H1 (cell line): ENCODE data around the gene ITPK1. TPM values are rescaled to one million over a fixed set of nuclear protein-coding genes. Genes with fewer than 3 reads are reported as not detected.

Experiments used
- EGR1 ChIP-seq: IDR thresholded peaks from 2 replicates; pipeline ENCODE4 v1.6.1; 2011; ENCODE audit warnings: low read depth, low read length, borderline replicate concordance
- KDM5A ChIP-seq: fragments of 200-600 bp; IDR thresholded peaks from 2 replicates; pipeline ENCODE4 v1.7.1; 2012; ENCODE audit warnings: mild to moderate bottlenecking, low read length, inconsistent platforms, mixed read lengths
- PHF8 ChIP-seq: fragments of 200-600 bp; sonication (generic); conservative IDR thresholded peaks from 2 replicates; pipeline ENCODE4 v1.7.1; 2012; ENCODE audit warnings: low read depth, mild to moderate bottlenecking, inconsistent platforms, low read length, moderate library complexity
- SP2 ChIP-seq: IDR thresholded peaks from 2 replicates; pipeline ENCODE4 v1.6.1; 2012; ENCODE audit warnings: mild to moderate bottlenecking, low read length, inconsistent platforms
- polyA plus RNA-seq, 7 experiments: library from polyadenylated mRNA; depleted of rRNA in 3 of 7; stranded (reverse) in 5 of 7; unstranded in 2 of 7; fragments of >200 nt in 5 of 7; fragments of 200-250 nt in 2 of 7; gene quantifications; 1 replicate in 5 of 7; 2 replicates in 1 of 7; 4 replicates in 1 of 7; pipeline versions ENCODE4 v1.2.1 to v1.2.3, GENCODE V29; 2011 to 2013; ENCODE audit warnings: missing spikeins in 2 of 7, mixed read lengths in 2 of 7
- total RNA-seq: library from RNA; stranded (reverse); fragmentation: NEBNext Ultra II Directional; extraction: Animal tissue kit (Norgen Biotek cat#: 25700); gene quantifications from 2 replicates; pipeline ENCODE4 v1.2.1, GENCODE V29; 2021
- TF ChIP-seq, protein P1 (sequence below): IDR thresholded peaks from 2 replicates; pipeline ENCODE4 v1.6.1; 2012; ENCODE audit warnings: low read length, inconsistent platforms

Gene ITPK1
- total and polyA plus RNA-seq, 2 of the 8 experiments (the other 6 are each of a cell fraction or from before 2014, with no cell fraction given), result 108 to 143 TPM

DNA sequence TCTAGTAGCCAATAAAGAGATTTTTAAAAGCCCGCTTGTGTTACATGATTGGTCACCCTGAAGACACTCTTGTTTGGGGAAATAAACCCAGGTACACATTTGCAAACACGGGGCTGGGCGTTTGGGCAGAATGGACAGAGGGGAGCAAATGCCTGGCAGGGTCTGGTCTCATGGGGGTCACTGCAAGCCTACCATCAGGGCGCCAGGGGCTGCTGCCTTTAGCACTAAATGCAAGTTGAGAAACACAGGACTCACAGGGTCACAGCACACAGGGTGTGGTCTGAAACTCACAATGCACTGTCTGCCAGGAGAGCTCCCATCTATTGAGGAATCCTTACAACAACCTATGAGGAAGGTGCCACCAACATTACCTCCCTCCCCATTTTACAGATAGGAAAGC lies 130.2 kb downstream of the ITPK1 start (continued):
- TF ChIP-seq KDM5A (no peak), SP2 (no peak), EGR1 (no peak), PHF8 (no peak)
- TF ChIP-seq, protein P1, sequence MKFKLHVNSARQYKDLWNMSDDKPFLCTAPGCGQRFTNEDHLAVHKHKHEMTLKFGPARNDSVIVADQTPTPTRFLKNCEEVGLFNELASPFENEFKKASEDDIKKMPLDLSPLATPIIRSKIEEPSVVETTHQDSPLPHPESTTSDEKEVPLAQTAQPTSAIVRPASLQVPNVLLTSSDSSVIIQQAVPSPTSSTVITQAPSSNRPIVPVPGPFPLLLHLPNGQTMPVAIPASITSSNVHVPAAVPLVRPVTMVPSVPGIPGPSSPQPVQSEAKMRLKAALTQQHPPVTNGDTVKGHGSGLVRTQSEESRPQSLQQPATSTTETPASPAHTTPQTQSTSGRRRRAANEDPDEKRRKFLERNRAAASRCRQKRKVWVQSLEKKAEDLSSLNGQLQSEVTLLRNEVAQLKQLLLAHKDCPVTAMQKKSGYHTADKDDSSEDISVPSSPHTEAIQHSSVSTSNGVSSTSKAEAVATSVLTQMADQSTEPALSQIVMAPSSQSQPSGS, result no peak
